ENCODE measurements around the gene ARHGAP29.

ARHGAP29 gene

GRCh38 chr1:94124538-94124937 lies 112.8 kb downstream of the ARHGAP29 start:
- DNase-seq (ENCODE audit: low read depth), result no peak

- DNase-seq (ENCODE audit: low read depth), result no peak
Measured at GRCh38 chr1:94122201-94122970, 115.0 kb downstream of the ARHGAP29 start.

Data from activated T-cell treated with anti-CD3 and anti-CD28 coated beads for 48 hours (primary cell).